DND-41 (cell line): ENCODE measurements around the gene CENPO.

ENCODE experiments used
- ATAC-seq: fragments of 200-7000 bp; cut with Tn5 transposase; 3 replicates; pipeline ENCODE4 v1.9.1; 2021; ENCODE audit warnings: low read depth; ENCODE audit not compliant: insufficient read depth
- DNase-seq: peaks from one replicate; pipeline ENCODE4 v3.0.0-alpha.2; 2020
- H2AFZ ChIP-seq: 2 replicates; pipeline ENCODE4 v1.6.0; 2012; ENCODE audit warnings: low read depth, low read length
- H3K27ac ChIP-seq: 2 replicates; pipeline ENCODE4 v1.5.1; 2012; ENCODE audit warnings: low read length, inconsistent platforms
- H3K27me3 ChIP-seq: fragments of 200-600 bp; sonication (generic); 2 replicates; pipeline ENCODE4 v1.6.0; 2012; ENCODE audit warnings: low read length, mild to moderate bottlenecking, inconsistent platforms; ENCODE audit not compliant: insufficient read depth, poor library complexity
- H3K36me3 ChIP-seq: 2 replicates; pipeline ENCODE4 v1.5.1; 2012; ENCODE audit warnings: low read length, inconsistent platforms; ENCODE audit not compliant: insufficient read depth
- H3K4me1 ChIP-seq: 2 replicates; pipeline ENCODE4 v1.5.1; 2012; ENCODE audit warnings: mild to moderate bottlenecking, low read length; ENCODE audit not compliant: insufficient read depth
- H3K4me2 ChIP-seq: 2 replicates; pipeline ENCODE4 v1.6.0; 2012; ENCODE audit warnings: mild to moderate bottlenecking, moderate library complexity, low read length, inconsistent platforms; ENCODE audit not compliant: insufficient read depth
- H3K4me3 ChIP-seq, 2 experiments: fragments of 200-600 bp in 1 of 2; shearing (Covaris generic) in 1 of 2; 2 replicates each; pipeline ENCODE4 v1.5.1; 2012 to 2016; ENCODE audit warnings: inconsistent platforms in 2 of 2, low read length in 2 of 2, mild to moderate bottlenecking in 2 of 2, low read depth in 1 of 2, moderate library complexity in 1 of 2
- H3K79me2 ChIP-seq: 2 replicates; pipeline ENCODE4 v1.6.0; 2012; ENCODE audit warnings: low read length, inconsistent platforms; ENCODE audit not compliant: insufficient read depth
- H3K9ac ChIP-seq: 2 replicates; pipeline ENCODE4 v1.6.0; 2012; ENCODE audit warnings: low read depth, mild to moderate bottlenecking, inconsistent platforms, low read length, moderate library complexity
- H3K9me3 ChIP-seq: 2 replicates; pipeline ENCODE4 v1.5.1; 2012; ENCODE audit warnings: low read length, moderate library complexity, mild to moderate bottlenecking, inconsistent platforms; ENCODE audit not compliant: insufficient read depth, severe bottlenecking
- H4K20me1 ChIP-seq: 2 replicates; pipeline ENCODE4 v1.6.0; 2012; ENCODE audit warnings: low read length; ENCODE audit not compliant: insufficient read depth
- EZH2 ChIP-seq: IDR thresholded peaks from 3 replicates; pipeline ENCODE4 v1.6.1; 2012; ENCODE audit warnings: borderline replicate concordance, low read depth, mild to moderate bottlenecking, moderate library complexity, low read length, inconsistent platforms; ENCODE audit not compliant: severe bottlenecking
- TF ChIP-seq, protein P1 (sequence below): IDR thresholded peaks from 2 replicates; pipeline ENCODE4 v1.5.1; 2012; ENCODE audit warnings: borderline replicate concordance, low read length, moderate library complexity, mild to moderate bottlenecking; ENCODE audit not compliant: poor library complexity, severe bottlenecking; ENCODE audit errors: extremely low read depth

Gene CENPO

DNA sequence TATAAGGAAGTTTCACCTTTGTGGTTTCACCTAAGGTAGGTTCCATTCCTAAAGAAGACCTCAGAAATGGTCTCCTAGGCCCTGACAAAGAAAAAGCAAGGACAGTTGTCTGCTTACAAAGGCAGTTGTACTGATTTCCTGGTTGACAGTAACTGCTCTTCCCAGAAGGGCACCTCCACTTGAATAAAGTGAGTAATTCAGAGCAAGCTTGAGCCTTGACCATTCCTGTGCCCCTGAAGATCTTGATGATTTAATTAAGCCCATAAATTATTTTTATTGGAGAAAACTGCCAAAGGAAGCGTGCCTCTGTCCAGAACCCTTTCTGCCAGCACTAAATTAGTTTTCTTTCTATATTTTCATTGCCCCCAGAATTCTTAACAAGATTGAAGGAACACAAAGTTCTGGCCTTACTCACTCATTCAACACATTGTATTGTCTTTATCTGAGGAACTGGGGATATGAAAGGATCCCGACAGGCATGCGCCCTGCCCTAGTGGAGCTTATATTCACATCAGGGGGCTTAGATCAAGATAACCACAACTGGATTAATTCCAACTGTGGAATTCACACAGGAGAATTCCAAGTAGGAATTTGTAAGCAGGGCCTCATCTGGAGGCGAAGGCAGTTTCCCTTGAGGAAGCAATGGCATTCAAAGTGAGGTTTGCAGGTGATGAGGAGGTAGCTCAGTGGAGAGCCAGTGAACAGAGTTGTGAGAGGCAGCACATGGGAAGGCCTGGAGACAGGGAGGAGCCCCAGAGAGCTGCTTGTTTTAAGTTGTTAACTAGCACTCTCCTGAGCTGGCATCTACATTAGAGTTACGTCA lies 21.2 kb upstream of the CENPO start:
- no peak overlapping the region for H3K27ac ChIP-seq
- no peak for DNase-seq
- H3K79me2 ChIP-seq: no peaks in the 10 kb centered on the region
- H3K9me3 ChIP-seq: no peaks in the 10 kb centered on the region
- ATAC-seq: no peak
- H2AFZ ChIP-seq: no peak overlapping the region
- H3K36me3 ChIP-seq: peaks cover 21% of the 10 kb centered on the region
- H3K27me3 ChIP-seq: no peaks in the 10 kb centered on the region
- H3K4me1 ChIP-seq: no peaks in the 10 kb centered on the region
- no peak for TF ChIP-seq EZH2
- TF ChIP-seq, protein P1, sequence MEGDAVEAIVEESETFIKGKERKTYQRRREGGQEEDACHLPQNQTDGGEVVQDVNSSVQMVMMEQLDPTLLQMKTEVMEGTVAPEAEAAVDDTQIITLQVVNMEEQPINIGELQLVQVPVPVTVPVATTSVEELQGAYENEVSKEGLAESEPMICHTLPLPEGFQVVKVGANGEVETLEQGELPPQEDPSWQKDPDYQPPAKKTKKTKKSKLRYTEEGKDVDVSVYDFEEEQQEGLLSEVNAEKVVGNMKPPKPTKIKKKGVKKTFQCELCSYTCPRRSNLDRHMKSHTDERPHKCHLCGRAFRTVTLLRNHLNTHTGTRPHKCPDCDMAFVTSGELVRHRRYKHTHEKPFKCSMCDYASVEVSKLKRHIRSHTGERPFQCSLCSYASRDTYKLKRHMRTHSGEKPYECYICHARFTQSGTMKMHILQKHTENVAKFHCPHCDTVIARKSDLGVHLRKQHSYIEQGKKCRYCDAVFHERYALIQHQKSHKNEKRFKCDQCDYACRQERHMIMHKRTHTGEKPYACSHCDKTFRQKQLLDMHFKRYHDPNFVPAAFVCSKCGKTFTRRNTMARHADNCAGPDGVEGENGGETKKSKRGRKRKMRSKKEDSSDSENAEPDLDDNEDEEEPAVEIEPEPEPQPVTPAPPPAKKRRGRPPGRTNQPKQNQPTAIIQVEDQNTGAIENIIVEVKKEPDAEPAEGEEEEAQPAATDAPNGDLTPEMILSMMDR: no peak
- H4K20me1 ChIP-seq: no peaks in the 10 kb centered on the region
- no peak overlapping the region for H3K4me2 ChIP-seq
- no peak overlapping the region for H3K4me3 ChIP-seq
- H3K9ac ChIP-seq: no peak overlapping the region

- Histone ChIP-seq H3K79me2 (no peaks in the 10 kb centered on the region), H3K9ac (no peak overlapping the region), H4K20me1 (no peaks in the 10 kb centered on the region), H3K4me1 (no peaks in the 10 kb centered on the region), H3K27ac (no peak overlapping the region), H3K4me3 (no peak overlapping the region; a peak in 1 of 4 replicates), H3K36me3 (peaks cover 6% of the 10 kb centered on the region; the same call in 1 of the 2 replicates), H2AFZ (no peak overlapping the region), H3K4me2 (no peak overlapping the region), H3K9me3 (no peaks in the 10 kb centered on the region), H3K27me3 (no peaks in the 10 kb centered on the region)
- no peak for DNase-seq
- ATAC-seq: no peak
- TF ChIP-seq EZH2: no peak
- TF ChIP-seq, protein P1: no peak
Measured at GRCh38 chr2:24774373-24774772, 18.9 kb upstream of the CENPO start.

- Histone ChIP-seq H4K20me1 (no peaks in the 10 kb centered on the region), H3K4me1 (no peaks in the 10 kb centered on the region), H2AFZ (no peak overlapping the region), H3K4me2 (no peak overlapping the region), H3K27ac (no peak overlapping the region), H3K4me3 (no peak overlapping the region), H3K36me3 (no peaks in the 10 kb centered on the region), H3K9me3 (no peaks in the 10 kb centered on the region), H3K79me2 (no peaks in the 10 kb centered on the region), H3K9ac (no peak overlapping the region), H3K27me3 (no peaks in the 10 kb centered on the region)
- ATAC-seq: no peak
- TF ChIP-seq, protein P1: no peak
- no peak for TF ChIP-seq EZH2
- no peak for DNase-seq
Measured at GRCh38 chr2:24779116-24779515, 14.1 kb upstream of the CENPO start.

- H4K20me1 ChIP-seq: no peaks in the 10 kb centered on the region
- DNase-seq (no peak), ATAC-seq (no peak)
- no peaks in the 10 kb centered on the region for H3K79me2 ChIP-seq
- no peak overlapping the region for H3K4me2 ChIP-seq
- no peaks in the 10 kb centered on the region for H3K9me3 ChIP-seq
- TF ChIP-seq, protein P1: no peak
- no peak overlapping the region for H3K9ac ChIP-seq
- H3K36me3 ChIP-seq: no peaks in the 10 kb centered on the region
- no peaks in the 10 kb centered on the region for H3K27me3 ChIP-seq
- H3K4me1 ChIP-seq: no peaks in the 10 kb centered on the region
- H3K4me3 ChIP-seq: no peak overlapping the region
- no peak overlapping the region for H3K27ac ChIP-seq
- H2AFZ ChIP-seq: no peak overlapping the region
Measured at GRCh38 chr2:24783641-24784040, 9.6 kb upstream of the CENPO start.
